Fibroblast of villous mesenchyme (primary cell): ENCODE measurements around the gene FGGY. TPM values are rescaled to one million over a fixed set of nuclear protein-coding genes. Genes with fewer than 3 reads are reported as not detected.

Source experiments
- DNase-seq: peaks from one replicate; pipeline ENCODE4 v3.0.0-alpha.2; 2010; ENCODE audit warnings: low read depth
- H3K4me3 ChIP-seq: 2 replicates; pipeline ENCODE4 v1.5.1; 2011; ENCODE audit warnings: low read depth, mild to moderate bottlenecking, low read length
- total RNA-seq: library from RNA; depleted of rRNA; stranded (reverse); fragments of >200 nt; gene quantifications from 2 replicates; pipeline ENCODE4 v1.2.3, GENCODE V29; 2012
- TF ChIP-seq, protein P1 (sequence below): IDR thresholded peaks from 2 replicates; pipeline ENCODE4 v1.5.1; 2012; ENCODE audit warnings: low read depth, mild to moderate bottlenecking, low read length; ENCODE audit not compliant: insufficient read depth

The FGGY gene
- total RNA-seq, 1 donor = 11.7 TPM

DNA sequence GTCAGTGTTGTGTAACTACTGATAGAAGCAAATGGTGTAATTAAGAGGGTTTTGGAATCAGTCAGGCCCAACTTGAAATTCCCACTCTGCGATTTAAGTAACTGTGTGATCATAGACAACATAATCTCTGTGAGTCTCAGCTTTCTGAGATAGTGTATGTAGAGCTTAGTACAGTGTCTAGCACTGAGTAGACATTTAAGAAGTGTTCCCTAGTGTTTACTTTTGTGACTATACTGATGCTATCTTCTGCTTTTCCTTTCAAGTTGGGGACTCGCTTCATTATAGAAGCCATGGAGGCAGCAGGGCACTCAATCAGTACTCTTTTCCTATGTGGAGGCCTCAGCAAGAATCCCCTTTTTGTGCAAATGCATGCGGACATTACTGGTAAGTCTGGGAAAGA, 370.1 kb downstream of the FGGY start:
- no peak overlapping the region for H3K4me3 ChIP-seq
- DNase-seq = no peak
- TF ChIP-seq, protein P1, sequence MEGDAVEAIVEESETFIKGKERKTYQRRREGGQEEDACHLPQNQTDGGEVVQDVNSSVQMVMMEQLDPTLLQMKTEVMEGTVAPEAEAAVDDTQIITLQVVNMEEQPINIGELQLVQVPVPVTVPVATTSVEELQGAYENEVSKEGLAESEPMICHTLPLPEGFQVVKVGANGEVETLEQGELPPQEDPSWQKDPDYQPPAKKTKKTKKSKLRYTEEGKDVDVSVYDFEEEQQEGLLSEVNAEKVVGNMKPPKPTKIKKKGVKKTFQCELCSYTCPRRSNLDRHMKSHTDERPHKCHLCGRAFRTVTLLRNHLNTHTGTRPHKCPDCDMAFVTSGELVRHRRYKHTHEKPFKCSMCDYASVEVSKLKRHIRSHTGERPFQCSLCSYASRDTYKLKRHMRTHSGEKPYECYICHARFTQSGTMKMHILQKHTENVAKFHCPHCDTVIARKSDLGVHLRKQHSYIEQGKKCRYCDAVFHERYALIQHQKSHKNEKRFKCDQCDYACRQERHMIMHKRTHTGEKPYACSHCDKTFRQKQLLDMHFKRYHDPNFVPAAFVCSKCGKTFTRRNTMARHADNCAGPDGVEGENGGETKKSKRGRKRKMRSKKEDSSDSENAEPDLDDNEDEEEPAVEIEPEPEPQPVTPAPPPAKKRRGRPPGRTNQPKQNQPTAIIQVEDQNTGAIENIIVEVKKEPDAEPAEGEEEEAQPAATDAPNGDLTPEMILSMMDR = no peak

- no peak overlapping the region for H3K4me3 ChIP-seq
- DNase-seq = peak; percentile 70
- TF ChIP-seq, protein P1 = no peak
These were observed 372.9 kb downstream of the FGGY start for GRCh38 chr1:59669752-59670312.

DNA sequence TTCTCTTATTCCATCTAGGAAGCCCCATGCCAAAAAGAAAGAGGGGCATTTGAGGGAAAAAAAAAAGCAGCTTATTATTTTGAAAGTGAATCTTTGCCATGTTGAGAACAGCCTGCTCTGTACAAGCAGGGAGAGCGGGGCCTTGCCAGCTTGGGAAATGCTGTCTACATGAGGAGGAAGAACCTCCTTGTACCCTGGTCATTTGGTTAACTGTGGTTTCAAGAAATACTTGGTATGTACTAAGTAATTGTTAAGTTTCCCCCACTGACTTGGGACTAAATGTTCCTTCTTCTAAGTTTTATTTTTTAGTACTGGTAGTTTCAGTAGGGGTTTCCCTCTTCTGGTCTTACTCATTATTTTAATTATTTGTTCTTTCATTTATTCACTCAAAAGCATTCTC, 373.8 kb downstream of the FGGY start:
- no peak for DNase-seq
- TF ChIP-seq, protein P1 = no peak
- H3K4me3 ChIP-seq = no peak overlapping the region

DNA sequence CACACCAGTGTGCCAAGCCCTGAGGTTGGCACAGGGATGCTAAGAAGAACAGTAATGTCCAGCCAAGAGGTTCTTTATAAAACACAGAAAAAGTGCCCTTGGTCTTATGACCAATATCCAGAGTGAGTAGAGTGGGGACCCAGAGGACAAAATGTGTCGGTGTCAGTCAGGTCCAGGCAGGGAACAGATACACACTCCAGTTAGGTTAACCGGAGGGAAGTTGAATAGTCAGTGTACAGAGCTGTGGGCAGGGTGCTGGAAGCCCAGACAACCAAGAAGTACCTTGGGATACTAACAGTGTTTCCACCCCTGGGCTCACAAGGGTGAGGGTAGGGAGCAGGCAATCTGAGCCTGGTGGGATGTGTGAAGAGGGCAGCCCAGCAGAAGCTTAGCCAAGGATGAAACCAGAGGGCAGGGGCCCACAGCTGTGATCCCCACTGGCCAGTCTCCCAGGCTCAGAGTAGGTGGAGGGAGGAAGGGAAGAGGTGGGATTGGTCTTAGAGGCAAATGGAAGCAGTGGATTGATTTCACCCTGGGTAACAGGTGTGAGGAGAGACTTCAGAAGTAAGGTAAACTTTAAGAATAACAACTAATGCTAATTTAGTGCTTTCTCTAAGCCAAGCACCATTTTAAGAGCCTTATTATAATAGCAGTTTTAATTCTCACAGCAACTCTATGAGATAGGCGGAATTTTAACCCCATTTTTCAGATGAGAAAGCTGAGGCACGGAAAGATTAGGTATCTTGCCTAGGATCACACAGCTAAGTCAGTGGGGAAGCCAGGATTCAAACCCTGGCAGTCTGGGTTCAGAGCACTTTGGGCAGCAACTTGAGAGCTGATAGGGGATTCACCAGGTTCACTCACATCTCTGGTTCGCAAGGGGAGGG, 374.4 kb downstream of the FGGY start:
- DNase-seq = no peak
- no peak overlapping the region for H3K4me3 ChIP-seq
- TF ChIP-seq, protein P1 = no peak

DNA sequence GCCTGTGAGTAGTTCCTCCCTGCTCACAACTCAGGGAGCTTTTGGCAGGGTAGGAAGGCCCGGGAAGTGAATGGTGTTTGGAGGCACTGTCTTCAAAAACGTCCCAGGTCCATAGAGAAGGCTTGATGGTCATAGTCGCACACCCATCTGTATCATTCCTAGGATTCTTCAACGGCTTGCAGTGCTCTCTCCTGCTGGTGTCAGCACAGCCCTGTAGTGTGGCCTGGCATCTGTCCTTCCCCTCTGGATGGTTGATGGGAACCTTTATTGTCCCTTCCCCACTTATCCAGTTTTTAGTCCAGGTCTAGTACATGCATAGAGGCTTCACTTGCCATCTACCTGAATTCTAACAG, 375.0 kb downstream of the FGGY start:
- TF ChIP-seq, protein P1 = no peak
- DNase-seq = no peak
- no peak overlapping the region for H3K4me3 ChIP-seq

- peak; percentile 65 for DNase-seq
- no peak overlapping the region for H3K4me3 ChIP-seq
- TF ChIP-seq, protein P1 = no peak
These were observed 376.1 kb downstream of the FGGY start for GRCh38 chr1:59672851-59673572.
